Mesendoderm (in vitro differentiated cells): Measurements from ENCODE around the gene SLC1A2.

ENCODE experiments used
- DNase-seq: peaks from one replicate; pipeline ENCODE4 v3.0.0; 2013
- H2AK5ac ChIP-seq: 2 replicates; pipeline ENCODE4 v1.6.1; 2013; ENCODE audit warnings: low read length, inconsistent platforms
- H2BK120ac ChIP-seq: 2 replicates; pipeline ENCODE4 v1.6.1; 2013; ENCODE audit warnings: low read depth, mild to moderate bottlenecking, low read length, moderate library complexity, mixed read lengths
- H2BK15ac ChIP-seq: replicated peaks from 2 replicates; pipeline ENCODE4 v1.6.1; 2013; ENCODE audit warnings: low read depth, mild to moderate bottlenecking, moderate library complexity
- H2BK5ac ChIP-seq: 2 replicates; pipeline ENCODE4 v1.6.1; 2013; ENCODE audit warnings: low read length, inconsistent platforms
- H3K18ac ChIP-seq: 2 replicates; pipeline ENCODE4 v1.6.1; 2013; ENCODE audit warnings: mild to moderate bottlenecking, low read length, mixed read lengths
- H3K23ac ChIP-seq: one replicate; pipeline ENCODE4 v1.6.1; 2013; ENCODE audit warnings: low read length
- H3K27ac ChIP-seq: 2 replicates; pipeline ENCODE4 v1.5.1; 2013; ENCODE audit warnings: low read depth, mild to moderate bottlenecking, inconsistent platforms, low read length, moderate library complexity
- H3K27me3 ChIP-seq: 2 replicates; pipeline ENCODE4 v1.6.1; 2013; ENCODE audit warnings: low read length, control low read depth, mild to moderate bottlenecking, inconsistent platforms; ENCODE audit not compliant: insufficient read depth, poor library complexity
- H3K36me3 ChIP-seq: 2 replicates; pipeline ENCODE4 v1.6.1; 2013; ENCODE audit warnings: low read length, inconsistent platforms; ENCODE audit not compliant: control insufficient read depth, insufficient read depth
- H3K4ac ChIP-seq: one replicate; pipeline ENCODE4 v1.6.1; 2013; ENCODE audit warnings: low read depth, mild to moderate bottlenecking, low read length, moderate library complexity
- H3K4me1 ChIP-seq: 2 replicates; pipeline ENCODE4 v1.6.1; 2013; ENCODE audit warnings: low read depth, low read length, inconsistent platforms; ENCODE audit not compliant: control insufficient read depth
- H3K4me2 ChIP-seq: 2 replicates; pipeline ENCODE4 v1.6.1; 2013; ENCODE audit warnings: low read length
- H3K4me3 ChIP-seq: 2 replicates; pipeline ENCODE4 v1.5.1; 2013; ENCODE audit warnings: mild to moderate bottlenecking, low read length
- H3K56ac ChIP-seq: one replicate; pipeline ENCODE4 v1.6.1; 2013; ENCODE audit warnings: low read length
- H3K79me1 ChIP-seq: 2 replicates; pipeline ENCODE4 v1.6.1; 2013; ENCODE audit warnings: low read length, inconsistent platforms
- H3K79me2 ChIP-seq: 2 replicates; pipeline ENCODE4 v1.6.1; 2013; ENCODE audit warnings: mild to moderate bottlenecking, low read length; ENCODE audit not compliant: control insufficient read depth, insufficient read depth
- H3K9ac ChIP-seq: 2 replicates; pipeline ENCODE4 v1.6.1; 2013; ENCODE audit warnings: low read length, inconsistent platforms
- H4K5ac ChIP-seq: one replicate; pipeline ENCODE4 v1.6.1; 2013; ENCODE audit warnings: low read length
- H4K8ac ChIP-seq: one replicate; pipeline ENCODE4 v1.6.1; 2013; ENCODE audit warnings: low read depth, mild to moderate bottlenecking, control low read depth, low read length, moderate library complexity
- WGBS: extraction: QIAGEN DNeasy Blood & Tissue Kit; methylation state at CpG from one replicate; pipeline ENCODE4 v1.1.7; 2013; ENCODE audit warnings: low lambda C conversion rate, missing lambda C conversion rate; ENCODE audit not compliant: insufficient coverage; ENCODE audit errors: extremely low coverage; 5-methylcytosine and 5-hydroxymethylcytosine counted together

The SLC1A2 gene

DNA sequence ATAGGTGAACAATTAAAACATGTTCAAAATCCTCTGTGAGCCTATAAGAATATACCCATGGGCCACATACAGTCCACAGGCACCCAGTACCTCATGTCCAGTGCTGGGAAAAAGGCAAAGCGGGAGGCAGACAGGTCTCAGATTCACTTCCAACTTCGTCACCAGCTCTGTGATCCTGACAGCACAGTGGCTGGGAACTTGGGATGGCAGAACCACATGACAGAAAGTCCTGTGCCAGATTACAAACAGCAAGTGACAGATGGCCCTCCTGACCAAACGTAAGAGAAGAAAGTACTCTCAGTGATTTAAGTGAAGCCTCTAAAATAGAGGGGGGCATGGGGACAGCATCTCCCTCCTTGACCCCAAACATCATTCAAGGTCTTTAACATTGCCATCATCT is 5.8 kb downstream of the SLC1A2 start:
- Histone ChIP-seq H3K27ac (no peak overlapping the region), H3K79me1 (no peaks in the 10 kb centered on the region), H3K9ac (no peak overlapping the region), H2BK15ac (no peak overlapping the region), H3K36me3 (no peaks in the 10 kb centered on the region), H2BK120ac (no peak overlapping the region), H3K4me1 (no peaks in the 10 kb centered on the region), H3K4me3 (no peak overlapping the region), H4K5ac (no peak overlapping the region), H3K4me2 (no peak overlapping the region), H4K8ac (no peak overlapping the region), H3K56ac (no peak overlapping the region), H3K23ac (no peak overlapping the region), H2BK5ac (no peak overlapping the region), H3K27me3 (peaks cover 27% of the 10 kb centered on the region), H2AK5ac (no peak overlapping the region), H3K18ac (no peak overlapping the region), H3K4ac (no peak overlapping the region), H3K79me2 (no peaks in the 10 kb centered on the region)
- no peak for DNase-seq
- WGBS: no CpG with 5 or more reads among the region's 3 CpGs

DNA sequence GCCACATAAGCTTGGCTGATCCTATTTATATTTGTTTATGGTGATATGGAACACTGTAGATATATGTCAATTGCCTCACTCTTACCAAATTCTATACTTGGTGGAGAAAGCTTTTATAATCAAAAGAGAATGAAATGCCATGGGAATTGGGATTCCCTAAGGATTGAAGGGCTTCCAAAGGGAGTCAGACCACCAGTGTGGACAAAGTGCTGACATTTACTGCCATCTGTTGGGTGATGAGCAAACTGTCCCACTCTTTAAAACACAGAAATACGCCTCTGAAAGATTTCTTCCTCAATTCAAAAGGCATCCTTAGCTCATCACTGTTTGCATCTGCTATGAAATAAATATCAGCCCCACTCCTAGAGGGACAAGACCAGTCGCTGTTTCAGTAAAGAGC is 7.1 kb downstream of the SLC1A2 start:
- Histone ChIP-seq H3K4ac (no peak overlapping the region), H4K5ac (no peak overlapping the region), H3K79me1 (no peaks in the 10 kb centered on the region), H3K56ac (no peak overlapping the region), H3K4me2 (no peak overlapping the region), H3K36me3 (no peaks in the 10 kb centered on the region), H3K27ac (no peak overlapping the region), H3K4me1 (no peaks in the 10 kb centered on the region), H3K9ac (no peak overlapping the region), H3K18ac (no peak overlapping the region), H3K23ac (no peak overlapping the region), H4K8ac (no peak overlapping the region), H3K27me3 (peaks cover 16% of the 10 kb centered on the region), H3K4me3 (no peak overlapping the region), H2BK5ac (no peak overlapping the region), H3K79me2 (no peaks in the 10 kb centered on the region), H2BK120ac (no peak overlapping the region), H2AK5ac (no peak overlapping the region), H2BK15ac (no peak overlapping the region)
- peak; percentile 56 for DNase-seq
- WGBS: no CpG with 5 or more reads among the region's 2 CpGs

DNA sequence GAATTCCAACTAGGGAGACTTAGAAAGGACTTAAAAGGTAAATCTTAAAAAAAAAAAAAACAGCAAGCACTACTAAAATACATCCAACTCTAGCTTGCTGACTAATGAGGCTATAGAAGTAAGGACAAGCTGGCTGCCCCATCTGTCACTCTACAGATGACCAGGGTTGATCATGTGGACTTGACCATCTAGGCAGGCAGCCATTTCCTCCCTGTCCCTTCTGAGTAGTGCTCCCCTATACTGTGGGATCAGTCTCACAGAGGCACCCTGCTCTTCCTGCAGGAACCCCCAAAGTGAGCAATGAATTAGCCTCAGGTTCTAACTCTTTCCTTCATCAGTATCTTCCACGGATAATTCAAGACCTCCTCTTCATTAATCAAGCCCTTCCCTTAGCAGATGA is 12.3 kb downstream of the SLC1A2 start:
- Histone ChIP-seq H3K9ac (no peak overlapping the region), H3K79me2 (no peaks in the 10 kb centered on the region), H3K23ac (no peak overlapping the region), H3K56ac (no peak overlapping the region), H2BK120ac (no peak overlapping the region), H3K4ac (no peak overlapping the region), H3K4me2 (no peak overlapping the region), H3K27me3 (no peaks in the 10 kb centered on the region), H4K5ac (no peak overlapping the region), H3K4me1 (peaks cover 13% of the 10 kb centered on the region), H3K27ac (no peak overlapping the region), H3K79me1 (no peaks in the 10 kb centered on the region), H3K4me3 (no peak overlapping the region), H3K36me3 (no peaks in the 10 kb centered on the region), H3K18ac (no peak overlapping the region), H4K8ac (no peak overlapping the region), H2BK15ac (no peak overlapping the region), H2AK5ac (no peak overlapping the region), H2BK5ac (no peak overlapping the region)
- no CpG with 5 or more reads among the region's 1 CpG for WGBS
- no peak for DNase-seq

DNA sequence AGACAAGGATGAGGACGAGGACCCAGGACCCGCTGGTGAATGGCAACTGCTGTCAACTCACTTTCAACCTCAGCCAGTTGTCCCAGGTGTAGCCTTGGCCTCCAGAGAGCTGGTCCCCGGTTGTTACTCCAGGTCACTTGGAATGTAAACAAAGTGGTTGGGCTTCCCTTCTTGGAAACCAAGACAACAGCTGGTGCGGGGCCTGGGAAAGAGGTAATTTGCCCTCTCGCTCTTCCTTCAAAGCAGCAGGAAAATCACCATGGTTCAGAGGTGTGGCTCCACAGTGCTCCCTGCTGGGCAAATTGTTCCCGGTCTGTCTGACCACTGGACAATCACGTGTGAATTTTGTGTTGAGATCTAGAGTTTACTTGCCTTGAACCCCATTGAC is 15.0 kb downstream of the SLC1A2 start:
- Histone ChIP-seq H2BK120ac (no peak overlapping the region), H3K4me1 (peaks cover 19% of the 10 kb centered on the region), H2AK5ac (no peak overlapping the region), H4K8ac (no peak overlapping the region), H3K27me3 (no peaks in the 10 kb centered on the region), H3K4ac (no peak overlapping the region), H3K56ac (peak overlapping the region; percentile 71), H3K9ac (peak overlapping the region; percentile 14), H3K23ac (no peak overlapping the region), H3K79me1 (no peaks in the 10 kb centered on the region), H3K4me2 (no peak overlapping the region), H2BK15ac (no peak overlapping the region), H2BK5ac (peak overlapping the region; percentile 32), H4K5ac (no peak overlapping the region), H3K79me2 (no peaks in the 10 kb centered on the region), H3K27ac (peak overlapping the region; percentile 1), H3K36me3 (no peaks in the 10 kb centered on the region), H3K18ac (no peak overlapping the region), H3K4me3 (no peak overlapping the region)
- no CpG with 5 or more reads among the region's 7 CpGs for WGBS
- DNase-seq: peak; percentile 95

DNA sequence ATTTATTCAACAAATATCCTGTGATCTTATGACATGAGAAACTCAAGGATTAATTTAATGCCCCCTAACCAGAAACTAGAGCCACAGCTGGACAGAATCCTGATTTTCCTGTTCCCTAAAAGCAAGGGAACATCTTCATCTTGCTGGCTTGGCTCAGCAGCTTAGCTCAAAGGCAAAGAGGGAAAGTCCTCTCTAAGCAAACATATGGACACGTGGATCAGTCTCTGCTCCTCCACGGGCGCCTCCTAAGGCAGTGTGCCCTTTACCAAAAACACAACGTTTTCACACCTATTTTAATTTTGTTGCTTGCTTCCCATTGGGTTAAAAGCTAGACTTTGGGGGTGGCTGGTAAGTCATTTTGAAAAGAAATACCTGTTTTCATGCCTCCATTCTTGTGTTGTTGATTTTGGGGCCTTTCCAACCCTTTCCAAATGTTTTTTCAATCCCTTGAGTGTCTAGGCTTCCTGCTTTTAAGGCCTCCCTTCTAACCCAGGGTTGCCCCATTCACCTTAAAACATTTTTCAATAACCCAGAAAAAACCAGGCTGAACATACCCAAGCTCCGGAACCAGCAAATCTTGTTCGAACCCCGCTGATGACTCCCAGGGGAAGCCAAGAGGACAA is 15.5 kb downstream of the SLC1A2 start:
- Histone ChIP-seq H3K4me1 (peaks cover 20% of the 10 kb centered on the region), H2AK5ac (no peak overlapping the region), H3K4me2 (no peak overlapping the region), H3K4ac (no peak overlapping the region), H2BK120ac (no peak overlapping the region), H3K56ac (peak overlapping the region; percentile 71), H3K79me2 (no peaks in the 10 kb centered on the region), H4K5ac (no peak overlapping the region), H3K23ac (no peak overlapping the region), H2BK15ac (no peak overlapping the region), H4K8ac (no peak overlapping the region), H3K79me1 (no peaks in the 10 kb centered on the region), H3K27me3 (no peaks in the 10 kb centered on the region), H3K9ac (peak overlapping the region; percentile 9), H3K36me3 (no peaks in the 10 kb centered on the region), H3K18ac (no peak overlapping the region), H2BK5ac (peak overlapping the region; percentile 32), H3K4me3 (no peak overlapping the region), H3K27ac (peak overlapping the region; percentile 1)
- no CpG with 5 or more reads among the region's 7 CpGs for WGBS
- DNase-seq: no peak
